CD14-positive monocyte (primary cell): ENCODE results near the gene NOM1. TPM values are rescaled to one million over a fixed set of nuclear protein-coding genes. Genes with fewer than 3 reads are reported as not detected.

Source experiments
- DNase-seq, 3 donors: peaks; one replicate each; pipeline ENCODE4 v3.0.0-alpha.2; 2011 to 2022
- H2AFZ ChIP-seq: 2 replicates; pipeline ENCODE4 v1.6.0; 2012; ENCODE audit warnings: mild to moderate bottlenecking, low read depth, low read length, inconsistent platforms; ENCODE audit not compliant: insufficient read depth, poor library complexity, severe bottlenecking
- H3K27ac ChIP-seq, 2 donors: 1 replicate in 1 of 2; 2 replicates in 1 of 2; pipeline ENCODE4 v1.5.1; 2012 to 2013; ENCODE audit warnings: low read length in 2 of 2, control low read depth in 1 of 2, inconsistent platforms in 1 of 2, low read depth in 1 of 2, mild to moderate bottlenecking in 1 of 2
- H3K27me3 ChIP-seq, 2 donors: one replicate each; pipeline versions ENCODE4 v1.6.0 to v1.6.1; 2011 to 2013; ENCODE audit warnings: low read length in 2 of 2; ENCODE audit not compliant: control insufficient read depth in 2 of 2, insufficient read depth in 2 of 2
- H3K36me3 ChIP-seq, 2 donors: replicated peaks in 1 of 2; 1 replicate in 1 of 2; 2 replicates in 1 of 2; pipeline versions ENCODE4 v1.5.1 to v1.6.1; 2012 to 2013; ENCODE audit warnings: low read length in 2 of 2, control low read depth in 1 of 2, inconsistent platforms in 1 of 2, mild to moderate bottlenecking in 1 of 2; ENCODE audit not compliant: insufficient read depth in 2 of 2, control insufficient read depth in 1 of 2
- H3K4me1 ChIP-seq, 2 donors: 1 replicate in 1 of 2; 2 replicates in 1 of 2; pipeline versions ENCODE4 v1.5.1 to v1.6.1; 2012 to 2013; ENCODE audit warnings: low read length in 2 of 2, control low read depth in 1 of 2, inconsistent platforms in 1 of 2, mild to moderate bottlenecking in 1 of 2, moderate library complexity in 1 of 2; ENCODE audit not compliant: insufficient read depth in 2 of 2, control insufficient read depth in 1 of 2
- H3K4me2 ChIP-seq: replicated peaks from 2 replicates; pipeline ENCODE3; 2012; ENCODE audit warnings: low read length, moderate library complexity, mild to moderate bottlenecking; ENCODE audit not compliant: poor library complexity, severe bottlenecking; ENCODE audit errors: extremely low read depth
- H3K4me3 ChIP-seq, 3 experiments: fragments of 200-600 bp in 1 of 3; sonication (generic) in 1 of 3; replicated peaks in 1 of 3; 1 replicate in 2 of 3; 2 replicates in 1 of 3; pipeline ENCODE4 v1.5.1; 2011 to 2013; ENCODE audit warnings: low read length in 3 of 3, mild to moderate bottlenecking in 3 of 3, control low read depth in 2 of 3, low read depth in 2 of 3, inconsistent platforms in 1 of 3, moderate library complexity in 1 of 3
- H3K79me2 ChIP-seq: 2 replicates; pipeline ENCODE4 v1.6.0; 2012; ENCODE audit warnings: mild to moderate bottlenecking, control low read depth, inconsistent platforms, low read length, moderate library complexity; ENCODE audit not compliant: insufficient read depth
- H3K9ac ChIP-seq: 2 replicates; pipeline ENCODE4 v1.6.0; 2017; ENCODE audit warnings: low read length, mild to moderate bottlenecking; ENCODE audit not compliant: insufficient read depth, poor library complexity, severe bottlenecking
- H3K9me3 ChIP-seq, 2 donors: replicated peaks in 1 of 2; 1 replicate in 1 of 2; 2 replicates in 1 of 2; pipeline versions ENCODE4 v1.5.1 to v1.6.1; 2012 to 2013; ENCODE audit warnings: low read length in 2 of 2, control low read depth in 1 of 2; ENCODE audit not compliant: control insufficient read depth in 1 of 2, insufficient read depth in 1 of 2
- H4K20me1 ChIP-seq: 2 replicates; pipeline ENCODE4 v1.6.0; 2012; ENCODE audit warnings: mild to moderate bottlenecking, low read length, control low read depth, moderate library complexity; ENCODE audit not compliant: insufficient read depth
- H3K27ac Mint-ChIP-seq, 7 donors: one replicate each; pipeline ENCODE4 v1.8.0; 2020; ENCODE audit warnings: mild to moderate bottlenecking in 7 of 7, mixed read lengths in 7 of 7, moderate library complexity in 6 of 7, inconsistent platforms in 2 of 7
- H3K27me3 Mint-ChIP-seq, 3 donors: one replicate each; pipeline ENCODE4 v1.8.0; 2021 to 2022; ENCODE audit warnings: low read depth in 3 of 3, mild to moderate bottlenecking in 3 of 3, mixed read lengths in 3 of 3, moderate library complexity in 3 of 3, inconsistent platforms in 1 of 3
- H3K36me3 Mint-ChIP-seq, 2 donors: one replicate each; pipeline ENCODE4 v1.8.0; 2020; ENCODE audit warnings: mixed read lengths in 2 of 2, inconsistent platforms in 1 of 2, mild to moderate bottlenecking in 1 of 2
- H3K4me1 Mint-ChIP-seq: one replicate; pipeline ENCODE4 v1.8.0; 2020; ENCODE audit warnings: mild to moderate bottlenecking, mixed read lengths
- H3K4me3 Mint-ChIP-seq, 2 donors: one replicate each; pipeline ENCODE4 v1.8.0; 2020; ENCODE audit warnings: mild to moderate bottlenecking in 2 of 2, mixed read lengths in 2 of 2, moderate library complexity in 1 of 2
- H3K9me3 Mint-ChIP-seq, 7 donors: one replicate each; pipeline ENCODE4 v1.8.0; 2020 to 2022; ENCODE audit warnings: mixed read lengths in 7 of 7, mild to moderate bottlenecking in 6 of 7, moderate library complexity in 6 of 7, inconsistent platforms in 2 of 7
- CTCF ChIP-seq: fragments of 200-600 bp; IDR thresholded peaks from one replicate; pipeline ENCODE4 v1.8.0; 2022; ENCODE audit warnings: antibody characterized with exemption, mild to moderate bottlenecking
- WGBS: methylation state at CpG from one replicate; pipeline ENCODE4 v1.1.5; 2013; ENCODE audit warnings: missing lambda C conversion rate; ENCODE audit not compliant: insufficient coverage; 5-methylcytosine and 5-hydroxymethylcytosine counted together
- intact Hi-C, 2 donors: fragments of 100-400 bp; cut with micrococcal nuclease; formaldehyde crosslinking; loops; one replicate each; pipeline versions ENCODE4 v1.15.0 to v1.15.1; 2023
- polyA plus RNA-seq, 3 donors: library from polyadenylated mRNA; depleted of rRNA in 1 of 3; unstranded in 2 of 3; stranded (reverse) in 1 of 3; fragments of 300-500 nt in 2 of 3; fragments of >200 nt in 1 of 3; fragmentation: Illumina TruSeq in 2 of 3; gene quantifications; 1 replicate in 2 of 3; 2 replicates in 1 of 3; pipeline ENCODE4 v1.2.3, GENCODE V29; 2012 to 2021

NOM1 gene
- polyA plus RNA-seq, 3 donors = 0.89 to 11.5 (median 1.9) TPM

GRCh38 chr7:157007470-157008066, 58.1 kb downstream of the NOM1 start:
- no peaks in the 10 kb centered on the region for H3K36me3 ChIP-seq
- no peak overlapping the region for H3K4me2 ChIP-seq
- H3K9ac ChIP-seq = no peak overlapping the region
- no peaks in the 10 kb centered on the region for H3K79me2 ChIP-seq
- Mint-ChIP-seq H3K4me1 (peaks cover 2% of the 10 kb centered on the region), H3K9me3 (peaks cover 0 to 16% (median 7%) of the 10 kb centered on the region in 7 donors), H3K27ac (no peak overlapping the region), H3K36me3 (peaks cover 0 to 4% of the 10 kb centered on the region in 2 donors), H3K27me3 (peaks cover 83 to 94% (median 85%) of the 10 kb centered on the region in 3 donors), H3K4me3 (peak overlapping the region in 1 of 2 donors; percentile 83)
- no peak overlapping the region for H2AFZ ChIP-seq
- peaks cover 65 to 82% of the 10 kb centered on the region in 2 donors for H3K27me3 ChIP-seq
- no peaks in the 10 kb centered on the region for H4K20me1 ChIP-seq
- H3K4me1 ChIP-seq = no peaks in the 10 kb centered on the region
- H3K9me3 ChIP-seq = peaks cover 0 to 14% of the 10 kb centered on the region in 2 donors
- DNase-seq = no peak
- TF ChIP-seq CTCF = no peak
- WGBS = 10% methylated on average over 12 of the region's 18 CpGs
- H3K4me3 ChIP-seq = no peak overlapping the region
- H3K27ac ChIP-seq = no peak overlapping the region
- intact Hi-C loops = no loop called here

GRCh38 chr7:157008206-157009169, 59.0 kb downstream of the NOM1 start:
- no peak overlapping the region for H3K4me2 ChIP-seq
- Mint-ChIP-seq H3K27me3 (peaks cover 85 to 94% (median 87%) of the 10 kb centered on the region in 3 donors), H3K4me1 (peaks cover 2% of the 10 kb centered on the region), H3K9me3 (peaks cover 0 to 16% (median 7%) of the 10 kb centered on the region in 7 donors), H3K4me3 (peak overlapping the region in 1 of 2 donors; percentile 83), H3K36me3 (peaks cover 0 to 4% of the 10 kb centered on the region in 2 donors), H3K27ac (no peak overlapping the region)
- TF ChIP-seq CTCF = no peak
- no peaks in the 10 kb centered on the region for H3K79me2 ChIP-seq
- no peak overlapping the region for H3K4me3 ChIP-seq
- no peak overlapping the region for H3K9ac ChIP-seq
- H3K9me3 ChIP-seq = peaks cover 0 to 14% of the 10 kb centered on the region in 2 donors
- no peak overlapping the region for H2AFZ ChIP-seq
- H3K36me3 ChIP-seq = no peaks in the 10 kb centered on the region
- peaks cover 64 to 82% of the 10 kb centered on the region in 2 donors for H3K27me3 ChIP-seq
- no peaks in the 10 kb centered on the region for H3K4me1 ChIP-seq
- intact Hi-C loops = no loop called here
- H3K27ac ChIP-seq = no peak overlapping the region
- no peak for DNase-seq
- 7% methylated on average over 33 of the region's 35 CpGs for WGBS
- no peaks in the 10 kb centered on the region for H4K20me1 ChIP-seq
